ENCODE data around the gene ZNF407. TPM values are rescaled to one million over a fixed set of nuclear protein-coding genes. Genes with fewer than 3 reads are reported as not detected.

Gene ZNF407
- total RNA-seq, 2 experiments from 2014 or later: 11.4 TPM

DNA sequence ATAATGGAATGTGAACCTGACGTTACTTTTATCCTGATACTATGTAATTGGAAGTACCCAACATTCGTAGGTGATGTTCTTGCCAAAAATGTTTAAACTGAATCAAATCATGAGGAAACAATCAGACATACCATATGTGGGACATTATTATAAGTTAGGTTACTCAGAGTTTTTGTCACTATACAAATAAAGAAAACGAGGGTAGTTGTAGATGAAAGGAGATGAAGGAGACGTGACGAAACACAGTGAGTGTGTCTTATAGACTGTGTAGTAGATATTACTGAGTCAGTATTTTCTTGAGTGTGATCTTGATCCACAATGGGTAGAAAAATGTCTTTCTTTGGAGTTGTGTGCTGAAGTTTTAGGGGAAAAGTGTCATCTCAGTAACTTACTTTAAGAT lies 176.8 kb downstream of the ZNF407 start:
- H3K4me1 Mint-ChIP-seq: no peaks in the 10 kb centered on the region
- ATAC-seq (no peak), DNase-seq (no peak)
- H3K27ac Mint-ChIP-seq: no peak overlapping the region
- POLR2A ChIA-PET: no interaction called here
- no peak overlapping the region for H3K4me3 Mint-ChIP-seq
- no peaks in the 10 kb centered on the region for H3K9me3 Mint-ChIP-seq (ENCODE audit: low read depth)
- peaks cover 6% of the 10 kb centered on the region for H3K36me3 Mint-ChIP-seq (ENCODE audit: low read depth)
- intact Hi-C loops (cut with DNase I, micrococcal nuclease): no loop called here
- CTCF ChIA-PET: no interaction called here
- no peaks in the 10 kb centered on the region for H3K27me3 Mint-ChIP-seq

DNA sequence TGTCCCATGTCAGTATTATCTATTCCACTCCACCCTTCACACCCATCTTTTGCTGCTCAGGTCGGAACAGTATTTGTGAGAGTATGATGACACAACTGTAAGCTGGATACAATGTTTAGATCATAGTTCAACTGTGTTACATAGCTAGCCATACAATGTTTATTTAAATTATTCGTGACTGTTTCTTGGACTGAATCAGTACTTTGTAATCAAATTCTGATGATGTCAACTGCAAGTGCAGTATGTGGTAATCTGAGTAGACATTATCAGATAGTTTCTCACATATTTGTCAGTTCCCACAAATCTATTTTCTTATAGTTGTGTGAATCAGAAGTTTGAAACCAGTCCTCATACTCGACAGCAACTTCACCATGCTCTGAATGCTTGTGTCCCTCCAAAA lies 177.6 kb downstream of the ZNF407 start:
- DNase-seq (no peak), ATAC-seq (no peak)
- no peaks in the 10 kb centered on the region for H3K4me1 Mint-ChIP-seq
- ChIA-PET POLR2A (no interaction called here), CTCF (interaction anchor here (0.9 kb wide), 1 partner anchor 39 kb away, joined by 3 read pairs; no protein-coding TSS in a partner anchor)
- no peaks in the 10 kb centered on the region for H3K27me3 Mint-ChIP-seq
- intact Hi-C loops (cut with DNase I, micrococcal nuclease): no loop called here
- H3K27ac Mint-ChIP-seq: no peak overlapping the region
- no peak overlapping the region for H3K4me3 Mint-ChIP-seq
- H3K36me3 Mint-ChIP-seq (ENCODE audit: low read depth): peaks cover 6% of the 10 kb centered on the region
- no peaks in the 10 kb centered on the region for H3K9me3 Mint-ChIP-seq (ENCODE audit: low read depth)

GRCh38 chr18:74778191-74778847 lies 180.6 kb downstream of the ZNF407 start:
- Mint-ChIP-seq H3K4me1 (no peaks in the 10 kb centered on the region), H3K27ac (no peak overlapping the region), H3K9me3 (ENCODE audit: low read depth) (no peaks in the 10 kb centered on the region), H3K27me3 (no peaks in the 10 kb centered on the region), H3K4me3 (no peak overlapping the region), H3K36me3 (ENCODE audit: low read depth) (peaks cover 6% of the 10 kb centered on the region)
- CTCF ChIA-PET: interaction anchor here (1.9 kb wide), 1 partner anchor 14 kb away, joined by 6 read pairs; no protein-coding TSS in a partner anchor
- no peak for DNase-seq
- intact Hi-C loops (cut with DNase I, micrococcal nuclease): no loop called here
- no peak for ATAC-seq
- POLR2A ChIA-PET: no interaction called here

GRCh38 chr18:74784752-74785151 lies 187.1 kb downstream of the ZNF407 start:
- H3K27me3 Mint-ChIP-seq: no peaks in the 10 kb centered on the region
- no peak overlapping the region for H3K27ac Mint-ChIP-seq
- POLR2A ChIA-PET: interaction anchor here (0.7 kb wide), 1 partner anchor 22 kb away, joined by 4 read pairs; no protein-coding TSS in a partner anchor
- H3K4me3 Mint-ChIP-seq: no peak overlapping the region
- H3K36me3 Mint-ChIP-seq (ENCODE audit: low read depth): peaks cover 10% of the 10 kb centered on the region
- CTCF ChIA-PET: no interaction called here
- intact Hi-C loops (cut with DNase I, micrococcal nuclease): no loop called here
- no peaks in the 10 kb centered on the region for H3K9me3 Mint-ChIP-seq (ENCODE audit: low read depth)
- no peaks in the 10 kb centered on the region for H3K4me1 Mint-ChIP-seq
- no peak for ATAC-seq
- no peak for DNase-seq

- H3K27ac Mint-ChIP-seq: no peak overlapping the region
- peaks cover 10% of the 10 kb centered on the region for H3K36me3 Mint-ChIP-seq (ENCODE audit: low read depth)
- ChIA-PET POLR2A (no interaction called here), CTCF (no interaction called here)
- no peaks in the 10 kb centered on the region for H3K27me3 Mint-ChIP-seq
- H3K9me3 Mint-ChIP-seq (ENCODE audit: low read depth): no peaks in the 10 kb centered on the region
- intact Hi-C loops (cut with DNase I, micrococcal nuclease): no loop called here
- no peak overlapping the region for H3K4me3 Mint-ChIP-seq
- DNase-seq (no peak), ATAC-seq (no peak)
- no peaks in the 10 kb centered on the region for H3K4me1 Mint-ChIP-seq
Measured at GRCh38 chr18:74785632-74786031, 188.0 kb downstream of the ZNF407 start.

DNA sequence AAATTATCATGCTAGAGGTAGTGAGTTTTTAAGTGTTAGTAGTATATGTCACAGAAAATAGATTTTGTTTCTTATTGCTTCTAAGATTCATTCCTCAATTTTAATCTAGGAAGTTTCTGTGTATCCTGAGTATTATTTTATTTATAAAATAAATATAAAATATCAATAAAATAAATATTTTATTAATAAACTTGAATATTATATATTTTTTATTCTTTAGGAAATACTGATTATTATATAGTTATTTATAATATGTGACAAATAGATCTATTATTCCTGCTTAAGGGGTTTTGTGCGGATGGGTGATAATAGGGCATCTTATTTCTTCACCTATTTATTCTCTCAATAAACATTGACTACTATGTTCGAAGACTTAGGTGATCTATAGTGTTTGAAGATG lies 191.0 kb downstream of the ZNF407 start:
- Mint-ChIP-seq H3K27me3 (no peaks in the 10 kb centered on the region), H3K4me1 (no peaks in the 10 kb centered on the region), H3K36me3 (ENCODE audit: low read depth) (peaks cover 10% of the 10 kb centered on the region), H3K9me3 (ENCODE audit: low read depth) (no peaks in the 10 kb centered on the region), H3K27ac (no peak overlapping the region), H3K4me3 (no peak overlapping the region)
- POLR2A ChIA-PET: no interaction called here
- ATAC-seq: no peak
- CTCF ChIA-PET: no interaction called here
- intact Hi-C loops (cut with DNase I, micrococcal nuclease): no loop called here
- no peak for DNase-seq

DNA sequence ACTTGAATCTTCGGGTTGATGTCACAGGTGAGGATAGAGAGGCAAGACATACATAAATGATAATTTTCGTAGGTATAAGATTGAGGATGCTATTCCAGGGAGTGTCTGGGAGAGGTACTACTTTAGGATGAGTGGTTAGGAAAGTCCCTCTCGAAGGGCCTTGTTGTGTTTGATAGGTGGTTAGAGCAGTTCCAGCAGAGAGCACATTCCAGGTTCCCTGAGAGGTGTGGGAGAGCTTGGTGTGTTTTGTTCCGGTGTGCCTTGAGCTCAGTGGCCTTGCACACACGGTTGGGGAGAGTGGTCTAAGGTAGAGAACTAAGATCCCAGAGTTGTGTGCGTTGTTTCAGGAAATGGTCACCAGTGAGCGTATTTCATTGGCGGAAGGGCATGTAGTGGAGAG lies 191.4 kb downstream of the ZNF407 start:
- H3K9me3 Mint-ChIP-seq (ENCODE audit: low read depth): no peaks in the 10 kb centered on the region
- no peaks in the 10 kb centered on the region for H3K4me1 Mint-ChIP-seq
- ATAC-seq (no peak), DNase-seq (no peak)
- intact Hi-C loops (cut with DNase I, micrococcal nuclease): no loop called here
- no peaks in the 10 kb centered on the region for H3K27me3 Mint-ChIP-seq
- CTCF ChIA-PET: no interaction called here
- POLR2A ChIA-PET: no interaction called here
- no peak overlapping the region for H3K27ac Mint-ChIP-seq
- H3K36me3 Mint-ChIP-seq (ENCODE audit: low read depth): peaks cover 10% of the 10 kb centered on the region
- no peak overlapping the region for H3K4me3 Mint-ChIP-seq

- POLR2A ChIA-PET: no interaction called here
- Mint-ChIP-seq H3K27ac (no peak overlapping the region), H3K9me3 (ENCODE audit: low read depth) (no peaks in the 10 kb centered on the region), H3K4me3 (no peak overlapping the region), H3K36me3 (ENCODE audit: low read depth) (peaks cover 8% of the 10 kb centered on the region), H3K4me1 (no peaks in the 10 kb centered on the region), H3K27me3 (no peaks in the 10 kb centered on the region)
- no peak for ATAC-seq
- DNase-seq: no peak
- CTCF ChIA-PET: no interaction called here
- intact Hi-C loops (cut with DNase I, micrococcal nuclease): no loop called here
Measured at GRCh38 chr18:74790451-74790850, 192.8 kb downstream of the ZNF407 start.

GRCh38 chr18:74791501-74792194 lies 194.0 kb downstream of the ZNF407 start:
- ChIA-PET CTCF (interaction anchor here (1.9 kb wide), 1 partner anchor 13 kb away, joined by 6 read pairs; no protein-coding TSS in a partner anchor), POLR2A (no interaction called here)
- DNase-seq: no peak
- ATAC-seq: no peak
- H3K27ac Mint-ChIP-seq: no peak overlapping the region
- H3K4me1 Mint-ChIP-seq: peaks cover 1% of the 10 kb centered on the region
- H3K9me3 Mint-ChIP-seq (ENCODE audit: low read depth): no peaks in the 10 kb centered on the region
- peaks cover 7% of the 10 kb centered on the region for H3K36me3 Mint-ChIP-seq (ENCODE audit: low read depth)
- H3K4me3 Mint-ChIP-seq: no peak overlapping the region
- intact Hi-C loops (cut with DNase I, micrococcal nuclease): no loop called here
- no peaks in the 10 kb centered on the region for H3K27me3 Mint-ChIP-seq

DNA sequence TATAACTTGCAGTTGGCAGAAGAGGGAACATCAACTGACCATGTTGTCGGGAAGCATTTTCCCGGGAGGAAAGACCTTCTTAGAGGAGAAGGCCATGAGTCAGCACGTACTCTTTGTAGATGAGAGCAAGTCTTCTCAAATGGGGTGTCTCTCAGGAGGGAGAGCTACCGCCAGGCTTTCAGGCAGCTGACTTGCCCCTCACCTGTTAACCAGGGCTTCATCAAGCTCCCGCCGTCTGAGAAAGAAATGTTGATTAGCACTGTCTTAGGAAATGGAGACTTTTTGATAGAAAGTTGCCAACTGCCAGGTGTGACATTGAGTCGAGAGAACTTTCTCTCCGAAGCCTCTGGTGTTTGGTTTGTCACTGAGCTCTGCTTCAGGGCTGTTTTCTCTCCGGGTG lies 196.1 kb downstream of the ZNF407 start:
- Mint-ChIP-seq H3K27me3 (no peaks in the 10 kb centered on the region), H3K9me3 (ENCODE audit: low read depth) (no peaks in the 10 kb centered on the region), H3K36me3 (ENCODE audit: low read depth) (no peaks in the 10 kb centered on the region), H3K4me3 (no peak overlapping the region), H3K4me1 (peaks cover 20% of the 10 kb centered on the region), H3K27ac (no peak overlapping the region)
- intact Hi-C loops (cut with DNase I, micrococcal nuclease): no loop called here
- DNase-seq: no peak
- POLR2A ChIA-PET: no interaction called here
- ATAC-seq: no peak
- CTCF ChIA-PET: interaction anchor here (0.7 to 1.9 kb wide), 3 partner anchors 15 to 314 kb away, joined by 3 to 6 read pairs (median 4); no protein-coding TSS in a partner anchor

DNA sequence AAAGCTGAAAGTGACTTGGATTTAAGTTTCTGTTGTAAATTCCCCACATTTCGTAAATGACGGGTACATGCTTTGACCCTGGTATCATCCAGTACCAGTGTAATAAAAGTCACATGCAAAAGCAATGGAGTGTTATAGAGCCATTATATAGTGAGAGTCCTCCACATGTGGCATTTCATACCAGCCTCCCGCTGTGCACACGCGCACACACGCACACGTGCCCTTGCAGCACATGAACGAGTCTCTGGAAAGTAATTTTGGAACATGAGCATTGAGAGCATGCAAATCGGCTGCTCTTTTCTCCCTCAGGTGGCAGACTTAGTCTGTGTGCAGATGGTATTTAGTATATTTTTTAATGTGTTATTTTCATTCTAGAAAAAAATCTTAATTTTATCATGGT lies 198.1 kb downstream of the ZNF407 start:
- Mint-ChIP-seq H3K4me1 (peaks cover 20% of the 10 kb centered on the region), H3K27me3 (no peaks in the 10 kb centered on the region), H3K36me3 (ENCODE audit: low read depth) (no peaks in the 10 kb centered on the region), H3K27ac (no peak overlapping the region), H3K4me3 (no peak overlapping the region), H3K9me3 (ENCODE audit: low read depth) (no peaks in the 10 kb centered on the region)
- DNase-seq: no peak
- intact Hi-C loops (cut with DNase I, micrococcal nuclease): loop anchor here in 1 of 2 experiments (5.0 kb wide), 1 partner anchor 417 kb away; the partner anchor contains the start of gene TSHZ1
- CTCF ChIA-PET: no interaction called here
- POLR2A ChIA-PET: no interaction called here
- ATAC-seq: no peak

- CTCF ChIA-PET: no interaction called here
Measured at GRCh38 chr18:74796211-74796610, 198.5 kb downstream of the ZNF407 start.

More at GRCh38 chr18:74796211-74796610, 198.5 kb downstream of the ZNF407 start:
- POLR2A ChIA-PET: no interaction called here
- no peaks in the 10 kb centered on the region for H3K27me3 Mint-ChIP-seq
- no peaks in the 10 kb centered on the region for H3K9me3 Mint-ChIP-seq (ENCODE audit: low read depth)
- intact Hi-C loops (cut with DNase I, micrococcal nuclease): loop anchor here in 1 of 2 experiments (5.0 kb wide), 1 partner anchor 416 kb away; the partner anchor contains the start of gene TSHZ1
- peaks cover 20% of the 10 kb centered on the region for H3K4me1 Mint-ChIP-seq
- H3K4me3 Mint-ChIP-seq: no peak overlapping the region
- no peak for DNase-seq
- no peaks in the 10 kb centered on the region for H3K36me3 Mint-ChIP-seq (ENCODE audit: low read depth)
- no peak for ATAC-seq
- H3K27ac Mint-ChIP-seq: no peak overlapping the region
